HuH-7.5 (cell line): ENCODE measurements around the gene ARPC5L.
"Not testable (repeated sequence)": the region's sequence is repeated elsewhere in the genome, so short reads cannot be mapped to it uniquely, and the experiment has no call there.

ENCODE experiments used
- DNase-seq: peaks from one replicate; pipeline ENCODE4 v3.0.0; 2011; ENCODE audit warnings: low spot score

Gene ARPC5L

GRCh38 chr9:124894035-124894740, 32.3 kb downstream of the ARPC5L start:
- no peak for DNase-seq

- no peak for DNase-seq
These were observed 32.8 kb downstream of the ARPC5L start for GRCh38 chr9:124894741-124895170.

- peak; percentile 43 for DNase-seq
These were observed 35.9 kb downstream of the ARPC5L start for GRCh38 chr9:124897570-124898460.

GRCh38 chr9:124899845-124900244, 37.9 kb downstream of the ARPC5L start:
- DNase-seq: no peak

GRCh38 chr9:124906966-124907365, 45.0 kb downstream of the ARPC5L start:
- no peak for DNase-seq

GRCh38 chr9:124908098-124908497, 46.2 kb downstream of the ARPC5L start:
- no peak for DNase-seq

- no peak for DNase-seq
These were observed 49.8 kb downstream of the ARPC5L start for GRCh38 chr9:124911766-124912165.

GRCh38 chr9:124913378-124913777, 51.4 kb downstream of the ARPC5L start:
- no peak for DNase-seq

- DNase-seq: no peak
These were observed 52.9 kb downstream of the ARPC5L start for GRCh38 chr9:124914753-124915405.

GRCh38 chr9:124920394-124920793, 58.5 kb downstream of the ARPC5L start:
- DNase-seq: not testable (repeated sequence)
